Nephron progenitor cell (in vitro differentiated cells): ENCODE results near the gene DGCR2.
"Not testable (repeated sequence)": the region's sequence is repeated elsewhere in the genome, so short reads cannot be mapped to it uniquely, and the experiment has no call there.

Experiments used
- DNase-seq: peaks from one replicate; pipeline ENCODE4 v3.0.0; 2021
- H3K27ac Mint-ChIP-seq: 2 replicates; pipeline ENCODE4 v1.8.0; 2021; ENCODE audit warnings: mild to moderate bottlenecking, moderate library complexity, mixed read lengths
- H3K27me3 Mint-ChIP-seq: 2 replicates; pipeline ENCODE4 v1.8.0; 2021; ENCODE audit warnings: mild to moderate bottlenecking, low read depth, mixed read lengths; ENCODE audit not compliant: poor library complexity
- H3K36me3 Mint-ChIP-seq: 2 replicates; pipeline ENCODE4 v1.8.0; 2021; ENCODE audit warnings: low read depth, mixed read lengths
- H3K4me1 Mint-ChIP-seq: 2 replicates; pipeline ENCODE4 v1.8.0; 2021; ENCODE audit warnings: mixed read lengths
- H3K4me3 Mint-ChIP-seq: 2 replicates; pipeline ENCODE4 v1.8.0; 2021; ENCODE audit warnings: mild to moderate bottlenecking, moderate library complexity, mixed read lengths
- H3K9me3 Mint-ChIP-seq: 2 replicates; pipeline ENCODE4 v1.8.0; 2021; ENCODE audit warnings: mild to moderate bottlenecking, moderate library complexity, mixed read lengths
- TF ChIP-seq, protein P1 (sequence below): fragments of 200-600 bp; sonication (generic); IDR thresholded peaks from 2 replicates; pipeline ENCODE4 v1.5.0; 2021; ENCODE audit warnings: antibody characterized with exemption

The DGCR2 gene

DNA sequence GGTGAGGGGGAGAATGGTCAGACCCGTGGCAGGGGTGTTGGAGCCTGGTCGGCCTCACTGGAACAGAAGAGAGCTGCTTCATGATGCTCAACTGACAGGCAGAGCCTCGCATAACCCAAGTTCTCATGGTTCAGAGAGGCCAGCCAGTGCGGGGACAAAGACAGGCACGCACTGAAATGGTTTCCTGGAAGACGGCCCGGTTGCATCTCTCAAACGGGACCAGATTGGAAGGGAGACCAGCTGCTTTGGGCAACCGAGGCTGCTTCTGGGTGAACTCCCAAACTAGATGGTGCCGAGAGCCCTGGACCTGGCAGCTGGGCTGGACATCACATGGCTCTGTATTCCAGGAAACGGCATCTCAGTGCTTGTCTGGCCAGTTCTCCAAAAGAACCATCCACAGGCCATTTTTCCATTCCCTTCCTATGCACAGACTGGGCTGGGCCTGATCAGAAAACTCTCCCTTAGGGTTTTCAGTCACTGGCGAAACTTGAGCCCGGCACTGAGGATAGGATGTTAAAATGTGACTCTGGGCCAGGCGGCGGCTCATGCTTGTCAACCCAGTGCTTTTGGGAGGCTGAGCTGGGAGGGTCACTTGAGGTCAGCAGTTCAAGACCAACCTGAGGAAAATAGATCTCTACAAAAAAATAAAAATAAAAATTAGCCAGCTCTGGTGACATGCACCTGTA lies 106.0 kb downstream of the DGCR2 start:
- Mint-ChIP-seq H3K36me3 (no peaks in the 10 kb centered on the region), H3K9me3 (no peaks in the 10 kb centered on the region), H3K27me3 (peaks cover 35% of the 10 kb centered on the region), H3K4me1 (no peaks in the 10 kb centered on the region), H3K4me3 (no peak overlapping the region), H3K27ac (no peak overlapping the region)
- TF ChIP-seq, protein P1, sequence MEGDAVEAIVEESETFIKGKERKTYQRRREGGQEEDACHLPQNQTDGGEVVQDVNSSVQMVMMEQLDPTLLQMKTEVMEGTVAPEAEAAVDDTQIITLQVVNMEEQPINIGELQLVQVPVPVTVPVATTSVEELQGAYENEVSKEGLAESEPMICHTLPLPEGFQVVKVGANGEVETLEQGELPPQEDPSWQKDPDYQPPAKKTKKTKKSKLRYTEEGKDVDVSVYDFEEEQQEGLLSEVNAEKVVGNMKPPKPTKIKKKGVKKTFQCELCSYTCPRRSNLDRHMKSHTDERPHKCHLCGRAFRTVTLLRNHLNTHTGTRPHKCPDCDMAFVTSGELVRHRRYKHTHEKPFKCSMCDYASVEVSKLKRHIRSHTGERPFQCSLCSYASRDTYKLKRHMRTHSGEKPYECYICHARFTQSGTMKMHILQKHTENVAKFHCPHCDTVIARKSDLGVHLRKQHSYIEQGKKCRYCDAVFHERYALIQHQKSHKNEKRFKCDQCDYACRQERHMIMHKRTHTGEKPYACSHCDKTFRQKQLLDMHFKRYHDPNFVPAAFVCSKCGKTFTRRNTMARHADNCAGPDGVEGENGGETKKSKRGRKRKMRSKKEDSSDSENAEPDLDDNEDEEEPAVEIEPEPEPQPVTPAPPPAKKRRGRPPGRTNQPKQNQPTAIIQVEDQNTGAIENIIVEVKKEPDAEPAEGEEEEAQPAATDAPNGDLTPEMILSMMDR, result no peak
- no peak for DNase-seq

DNA sequence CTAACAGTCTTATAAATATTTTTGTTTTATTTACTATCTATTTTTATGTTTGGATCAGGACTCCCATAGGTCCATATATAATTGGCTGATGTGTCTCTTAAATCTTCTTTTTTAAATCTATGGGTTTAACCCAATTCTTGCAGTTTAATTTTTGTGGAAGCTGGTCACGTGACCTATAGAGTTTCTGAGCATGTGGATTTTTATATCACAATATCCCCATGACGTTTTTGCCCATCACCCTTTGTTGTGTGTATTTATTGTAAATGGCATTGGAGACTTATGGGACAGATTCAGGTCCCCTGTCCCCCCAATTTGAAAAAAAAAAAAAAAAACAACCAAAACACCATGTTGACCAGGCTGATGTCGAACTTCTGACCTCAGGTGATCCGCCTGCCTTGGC lies 107.3 kb downstream of the DGCR2 start:
- Mint-ChIP-seq H3K27ac (no peak overlapping the region), H3K36me3 (no peaks in the 10 kb centered on the region), H3K4me1 (no peaks in the 10 kb centered on the region), H3K4me3 (no peak overlapping the region), H3K9me3 (no peaks in the 10 kb centered on the region), H3K27me3 (peaks cover 24% of the 10 kb centered on the region)
- no peak for DNase-seq
- TF ChIP-seq, protein P1, result no peak

DNA sequence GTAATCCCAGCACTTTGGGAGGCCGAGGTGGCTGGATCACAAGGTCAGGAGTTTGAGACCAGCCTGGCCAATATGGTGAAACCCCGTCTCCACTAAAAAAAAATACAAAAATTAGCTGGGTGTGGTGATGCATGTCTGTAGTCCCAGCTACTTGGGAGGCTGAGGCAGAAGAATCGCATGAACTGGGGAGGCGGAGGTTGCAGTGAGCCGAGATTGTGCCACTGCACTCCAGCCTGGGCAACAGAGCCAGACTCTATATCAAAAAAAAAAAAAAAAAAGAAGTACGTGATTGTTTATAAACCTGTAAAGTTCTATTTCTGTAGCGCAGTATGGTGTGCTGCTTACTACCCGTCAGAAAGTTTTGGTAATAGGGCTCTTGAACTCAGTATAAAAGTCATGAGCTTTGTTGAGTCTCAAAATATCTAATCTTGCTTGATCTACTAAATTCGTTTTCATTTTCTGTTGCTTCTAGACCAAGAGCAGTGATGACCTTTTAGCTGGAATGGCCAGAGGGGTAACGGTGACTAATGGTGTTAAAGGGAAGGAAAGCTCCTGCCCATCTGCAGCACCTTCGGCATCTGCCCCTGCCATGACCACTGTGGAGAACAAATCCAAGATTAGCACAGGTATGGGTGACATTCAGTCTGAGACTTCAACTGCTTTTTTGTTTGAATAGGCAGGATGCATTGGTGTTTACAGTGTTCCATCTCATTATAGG lies 108.2 kb downstream of the DGCR2 start:
- H3K27ac Mint-ChIP-seq, DNase-seq, H3K4me1 Mint-ChIP-seq, H3K36me3 Mint-ChIP-seq, H3K9me3 Mint-ChIP-seq, H3K4me3 Mint-ChIP-seq: not testable (repeated sequence)
- H3K27me3 Mint-ChIP-seq, result peaks cover 18% of the 10 kb centered on the region

DNA sequence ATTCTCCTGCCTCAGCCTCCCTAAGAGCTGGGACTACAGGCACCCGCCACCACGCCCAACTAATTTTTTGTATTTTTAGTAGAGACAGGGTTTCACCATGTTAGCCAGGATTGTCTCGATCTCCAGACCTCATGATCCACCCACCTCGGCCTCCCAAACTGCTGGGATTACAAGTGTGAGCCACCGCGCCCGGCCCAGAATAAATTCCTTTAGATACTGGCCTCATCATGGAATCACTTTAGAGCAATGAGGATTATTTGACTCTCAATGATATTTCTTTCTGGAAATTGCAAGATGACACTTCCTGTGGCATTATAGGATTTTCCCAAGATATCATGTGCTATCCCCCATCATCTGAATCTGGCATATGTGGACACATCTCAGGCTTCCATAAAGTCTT lies 108.8 kb downstream of the DGCR2 start:
- H3K4me3 Mint-ChIP-seq, H3K4me1 Mint-ChIP-seq, H3K36me3 Mint-ChIP-seq, H3K27ac Mint-ChIP-seq, H3K9me3 Mint-ChIP-seq, DNase-seq: not testable (repeated sequence)
- peaks cover 18% of the 10 kb centered on the region for H3K27me3 Mint-ChIP-seq

DNA sequence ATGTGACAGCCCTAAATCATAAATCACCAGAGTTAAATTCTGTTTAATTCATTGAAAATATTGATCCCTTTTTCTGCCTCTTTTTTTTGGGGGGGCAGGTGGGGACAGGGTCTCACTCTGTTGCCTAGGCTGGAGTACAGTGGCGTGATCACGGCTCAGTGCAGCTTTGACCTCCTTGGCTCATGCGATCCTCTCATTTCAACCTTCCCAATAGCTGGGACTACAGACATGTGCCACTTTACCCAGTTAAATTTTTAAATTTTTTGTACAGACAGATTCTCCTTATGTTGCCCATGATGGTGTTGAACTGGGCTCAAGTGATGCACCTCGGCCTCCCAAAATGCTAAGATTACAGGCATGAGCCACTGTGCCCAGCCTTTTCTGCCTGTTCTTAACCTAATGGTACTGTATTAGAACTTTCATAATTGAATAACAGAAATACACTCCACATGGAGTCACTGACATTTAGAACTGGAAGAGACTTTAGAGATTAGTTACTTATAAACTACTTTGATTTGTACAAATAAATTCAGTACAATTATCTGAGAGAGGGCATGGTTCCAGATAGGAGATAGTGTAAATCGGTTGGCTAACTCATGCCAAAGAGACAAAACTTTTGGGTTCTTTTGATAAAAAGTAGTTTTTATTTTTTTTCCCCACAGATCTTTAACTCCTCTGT lies 109.8 kb downstream of the DGCR2 start:
- TF ChIP-seq, protein P1, result no peak

DNA sequence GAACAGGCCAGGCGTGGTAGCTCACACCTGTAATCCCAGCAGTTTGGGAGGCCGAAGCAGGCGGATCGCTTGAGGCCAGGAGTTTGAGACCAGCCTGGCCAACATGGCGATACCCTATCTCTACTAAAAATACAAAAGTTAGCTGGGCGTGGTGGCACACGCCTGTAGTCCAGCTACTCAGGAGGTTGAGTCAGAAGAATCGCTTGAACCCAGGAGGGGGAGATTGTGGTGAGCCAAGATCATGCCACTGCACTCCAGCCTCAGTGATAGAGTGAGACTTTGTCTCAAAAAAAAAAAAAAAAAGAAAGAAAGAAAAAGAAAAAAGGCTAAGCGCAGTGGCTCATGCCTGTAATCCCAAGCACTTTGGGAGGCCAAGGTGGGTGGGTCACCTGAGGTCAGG lies 110.6 kb downstream of the DGCR2 start:
- not testable (repeated sequence) for H3K9me3 Mint-ChIP-seq, H3K4me1 Mint-ChIP-seq, H3K36me3 Mint-ChIP-seq, H3K4me3 Mint-ChIP-seq, H3K27ac Mint-ChIP-seq, DNase-seq
- peaks cover 22% of the 10 kb centered on the region for H3K27me3 Mint-ChIP-seq

More for the DNA sequence above, 109.8 kb downstream of the DGCR2 start:
- Mint-ChIP-seq H3K27ac (no peak overlapping the region), H3K4me1 (no peaks in the 10 kb centered on the region), H3K9me3 (peaks cover 4% of the 10 kb centered on the region), H3K4me3 (no peak overlapping the region), H3K36me3 (no peaks in the 10 kb centered on the region), H3K27me3 (peaks cover 24% of the 10 kb centered on the region)
- no peak for DNase-seq

DNA sequence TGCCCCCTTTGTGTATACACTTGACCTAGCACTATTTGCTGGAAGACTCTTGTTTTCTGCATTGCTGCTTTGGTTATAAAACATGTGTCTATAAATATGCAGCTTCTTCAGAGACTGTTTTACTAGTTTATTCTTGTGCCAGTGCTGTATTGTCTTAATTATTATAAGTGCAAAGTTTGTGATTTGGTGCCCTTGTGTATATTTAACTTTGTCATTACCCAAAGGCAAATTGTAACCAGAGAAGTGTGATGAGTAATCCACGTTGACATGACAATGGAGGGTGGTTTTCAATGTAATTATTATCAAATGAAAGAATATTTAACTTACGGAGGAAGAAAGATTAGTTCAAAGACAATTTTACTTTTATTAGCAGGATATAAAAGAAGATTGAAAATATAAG lies 111.1 kb downstream of the DGCR2 start:
- Mint-ChIP-seq H3K27me3 (peaks cover 24% of the 10 kb centered on the region), H3K27ac (no peak overlapping the region), H3K4me3 (no peak overlapping the region), H3K4me1 (no peaks in the 10 kb centered on the region), H3K36me3 (no peaks in the 10 kb centered on the region), H3K9me3 (peaks cover 4% of the 10 kb centered on the region)
- TF ChIP-seq, protein P1, result no peak
- DNase-seq, result no peak
